GM03348 (cell line): ENCODE data around the gene TMEM19.
A peak's percentile ranks its signal among the peaks of the same experiment; 100 is the strongest.
"Not testable (repeated sequence)": the region's sequence is repeated elsewhere in the genome, so short reads cannot be mapped to it uniquely, and the experiment has no call there.

Source experiments
- DNase-seq: peaks from one replicate; pipeline ENCODE4 v3.0.0; 2012; ENCODE audit warnings: low spot score

TMEM19 gene

DNA sequence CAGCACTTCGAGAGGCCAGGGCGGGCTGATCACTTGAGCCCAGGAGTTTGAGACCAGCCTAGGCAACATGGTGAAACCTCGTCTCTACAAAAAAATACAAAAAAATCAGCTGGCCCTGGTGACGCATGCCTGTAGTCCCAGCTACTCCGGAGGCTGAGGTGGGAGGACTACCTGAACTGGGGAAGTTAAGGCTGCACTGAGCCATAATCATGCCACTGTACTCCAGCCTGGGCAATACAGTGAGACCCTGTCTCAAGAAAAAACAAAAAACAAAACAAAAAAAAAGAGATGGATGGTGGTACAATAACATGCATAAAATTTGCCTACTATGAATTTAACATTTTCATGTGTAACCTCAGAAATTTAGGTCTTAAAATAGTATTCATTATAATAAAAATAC, 19.6 kb upstream of the TMEM19 start:
- no peak for DNase-seq

DNA sequence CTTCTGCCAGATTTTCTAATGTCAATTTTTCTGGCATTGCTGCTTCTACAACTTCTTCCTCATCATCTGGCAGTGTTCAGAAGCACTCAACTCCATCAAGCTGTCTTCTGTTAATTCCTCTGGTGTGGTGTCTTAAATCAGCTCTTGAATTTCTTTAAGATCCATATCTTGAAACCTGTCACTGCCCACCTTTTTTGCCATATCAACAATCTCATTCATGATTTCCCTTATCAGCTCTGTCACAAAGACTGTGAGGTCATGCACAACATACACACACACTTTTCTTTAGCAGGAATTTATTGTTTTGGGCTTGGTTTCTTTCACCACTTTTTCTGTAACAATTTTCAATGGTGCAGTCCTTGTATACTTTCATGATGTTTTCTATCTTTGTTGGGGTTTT, 14.6 kb upstream of the TMEM19 start:
- no peak for DNase-seq

DNA sequence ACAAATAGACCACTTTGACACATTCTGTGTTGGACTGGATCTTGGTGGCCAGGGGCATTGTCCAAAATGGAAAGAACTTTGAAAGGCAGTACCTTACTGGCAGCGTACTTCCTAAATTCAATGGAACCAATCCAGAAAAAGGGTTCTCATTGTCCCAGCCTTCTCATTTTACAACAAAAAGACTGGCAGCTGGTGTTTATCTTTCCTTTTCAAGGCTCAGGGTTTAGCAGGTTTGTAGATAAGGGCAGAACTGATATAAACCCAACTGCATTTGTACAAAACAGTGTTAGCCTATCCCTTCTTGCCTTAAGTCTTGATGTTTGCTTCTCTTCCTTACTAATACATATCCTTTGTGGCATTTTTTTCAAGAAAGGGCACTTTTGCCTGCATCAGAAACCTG, 14.1 kb upstream of the TMEM19 start:
- no peak for DNase-seq

- DNase-seq: no peak
These were observed 3.4 kb upstream of the TMEM19 start for GRCh38 chr12:71682466-71682865.

DNA sequence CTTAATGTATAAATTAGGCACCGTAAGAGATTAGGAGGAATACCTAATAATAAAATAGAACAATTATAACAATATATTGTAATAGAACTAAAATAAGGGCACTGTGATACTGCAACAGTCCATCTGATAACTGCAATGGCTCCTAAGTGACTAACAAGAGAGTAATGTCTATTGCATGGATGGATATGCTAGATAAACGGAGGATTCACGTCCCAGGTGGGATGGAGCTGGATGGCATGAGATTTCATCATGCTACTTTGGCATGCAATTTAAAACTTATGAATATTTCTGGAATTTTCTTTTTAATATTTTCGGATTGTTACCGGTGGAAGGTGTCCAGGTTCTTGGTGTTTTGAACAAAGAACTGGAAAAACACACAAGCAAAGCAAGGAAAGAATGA, 2.2 kb upstream of the TMEM19 start:
- no peak for DNase-seq

DNA sequence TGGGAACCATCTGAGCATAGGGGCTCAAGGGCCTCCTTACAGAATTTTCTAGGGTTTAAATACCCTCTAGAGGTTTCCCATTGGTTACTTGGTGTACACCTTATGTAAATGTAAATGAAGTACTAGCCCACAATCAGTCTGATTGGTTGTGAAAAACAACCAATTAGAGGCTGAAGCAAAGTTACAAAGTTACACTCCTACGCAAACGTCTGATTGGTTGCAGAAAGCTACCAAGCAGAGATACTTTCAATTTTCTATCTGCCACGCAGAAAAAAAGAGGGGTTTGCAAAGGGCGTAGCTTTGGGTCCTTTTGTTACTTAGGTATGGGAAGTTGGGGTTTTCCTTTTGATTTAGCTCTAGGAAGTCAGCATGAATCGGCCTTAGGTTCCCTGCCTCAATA, 1.8 kb upstream of the TMEM19 start:
- DNase-seq: no peak

DNA sequence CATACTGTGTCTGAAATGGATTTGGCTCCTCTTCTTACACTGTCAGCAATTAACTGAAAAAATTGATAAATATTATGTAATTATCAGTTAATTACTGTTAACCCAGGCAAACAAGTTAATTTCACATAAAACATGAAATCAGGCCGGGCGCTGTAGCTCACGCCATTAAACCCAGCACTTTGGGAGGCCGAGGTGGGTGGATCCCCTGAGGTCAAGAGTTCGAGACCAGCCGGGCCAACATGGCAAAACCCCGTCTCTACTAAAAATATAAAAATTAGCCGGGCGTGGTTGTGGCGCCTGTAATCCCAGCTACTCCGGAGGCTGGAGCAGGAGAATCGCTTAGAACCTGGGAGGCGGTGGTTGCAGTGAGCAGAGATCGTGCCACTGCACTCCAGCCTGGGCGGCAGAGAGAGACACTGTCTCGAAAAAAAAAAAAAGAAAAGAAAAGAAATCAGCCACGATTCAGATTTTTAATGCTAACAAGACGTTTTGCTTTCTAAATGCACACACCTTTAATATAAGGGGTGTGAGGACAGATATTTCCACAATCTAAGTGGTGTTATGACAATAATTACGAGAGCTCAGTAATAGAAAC, 473 bp upstream of the TMEM19 start:
- DNase-seq: no peak

- DNase-seq: peak; percentile 10
These were observed 760 bp downstream of the TMEM19 start for GRCh38 chr12:71686658-71687025.

- not testable (repeated sequence) for DNase-seq
These were observed 1.3 kb downstream of the TMEM19 start for GRCh38 chr12:71687172-71687571.

GRCh38 chr12:71688961-71689570, 3.2 kb downstream of the TMEM19 start:
- DNase-seq: no peak

DNA sequence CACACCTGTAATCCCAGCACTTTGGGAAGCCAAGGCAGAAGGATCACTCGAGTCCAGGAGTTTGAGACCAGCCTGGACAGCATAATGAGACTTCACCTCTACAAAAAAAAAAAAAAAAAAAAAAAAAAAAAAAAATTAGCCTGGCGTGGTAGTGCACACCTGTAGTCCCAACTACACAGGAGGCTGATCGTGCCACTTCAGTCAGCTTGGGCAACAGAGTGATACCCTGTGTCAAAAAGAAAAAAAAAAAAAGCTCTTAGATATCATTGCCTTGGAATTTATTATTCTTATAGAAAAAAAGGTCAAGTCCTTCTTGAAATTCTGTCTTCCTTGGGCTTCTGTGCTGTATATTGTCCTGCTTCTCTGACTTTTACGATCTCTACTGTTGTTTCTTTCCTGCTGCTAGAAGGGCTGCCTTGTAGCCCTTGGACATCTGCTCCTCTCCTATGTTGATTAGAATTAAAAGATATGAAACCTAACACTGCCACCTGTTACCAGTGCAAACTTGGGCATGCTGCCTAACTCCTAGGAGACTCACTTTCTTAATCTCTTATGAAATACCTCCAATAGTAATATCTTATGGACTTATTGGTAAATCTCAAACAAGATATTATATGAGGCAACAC, 5.7 kb downstream of the TMEM19 start:
- no peak for DNase-seq

DNA sequence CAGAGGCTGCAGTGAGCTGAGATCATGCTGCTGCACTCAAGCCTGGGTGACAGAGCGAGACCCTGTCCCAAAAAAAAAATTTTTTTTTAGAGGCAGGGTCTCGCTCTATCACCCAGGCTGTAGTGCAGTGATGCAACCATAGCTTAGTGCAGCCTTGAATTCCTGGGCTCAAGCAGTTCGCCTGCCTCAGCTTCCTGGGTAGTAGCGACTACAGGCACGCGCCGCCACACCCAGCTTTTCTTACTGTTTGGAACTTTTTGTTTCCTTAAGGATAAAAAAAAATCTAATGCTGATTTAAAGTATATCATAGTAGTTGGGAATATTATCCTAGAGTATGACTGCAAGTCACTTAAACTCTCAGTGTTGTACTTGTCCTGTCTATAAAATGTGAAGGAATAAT, 7.2 kb downstream of the TMEM19 start:
- DNase-seq: no peak

DNA sequence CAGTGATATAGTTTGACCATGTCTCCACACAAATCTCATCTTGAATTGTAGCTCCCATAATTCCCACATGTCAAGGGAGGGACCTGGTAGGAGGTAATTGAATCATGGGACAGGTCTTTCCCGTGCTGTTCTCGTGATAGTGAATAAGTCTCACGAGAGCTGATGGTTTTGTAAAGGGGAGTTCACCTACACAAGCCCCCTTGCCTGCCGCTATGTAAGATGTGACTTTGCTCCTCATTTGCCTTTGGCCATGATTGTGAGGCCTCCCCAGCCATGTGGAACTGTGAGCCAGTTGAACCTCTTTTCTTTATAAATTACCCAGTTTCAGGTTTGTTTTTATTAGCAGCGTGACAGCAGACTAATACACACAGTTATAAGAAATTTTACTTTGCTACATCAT, 7.8 kb downstream of the TMEM19 start:
- DNase-seq: not testable (repeated sequence)

- no peak for DNase-seq
These were observed 8.4 kb downstream of the TMEM19 start for GRCh38 chr12:71694099-71694820.

DNA sequence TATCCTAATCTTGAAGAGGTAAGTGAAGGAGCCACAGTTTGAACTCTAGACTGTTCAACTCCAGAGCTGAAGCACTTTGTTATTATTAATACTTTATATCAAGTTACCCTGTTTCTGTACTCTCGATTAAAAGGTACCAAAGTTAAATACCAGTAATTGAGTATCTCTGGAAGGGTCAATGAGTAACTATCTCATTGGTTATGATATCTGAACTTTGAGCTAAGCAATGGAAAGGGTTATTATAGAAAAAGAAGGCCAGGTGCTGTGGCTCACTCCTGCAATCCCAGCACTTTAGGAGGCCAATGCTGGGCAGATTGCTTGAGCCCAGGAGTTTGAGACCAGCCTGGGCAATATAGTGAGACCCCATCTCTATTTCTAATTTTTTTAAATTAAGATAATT, 9.9 kb downstream of the TMEM19 start:
- no peak for DNase-seq

- not testable (repeated sequence) for DNase-seq
These were observed 16.3 kb downstream of the TMEM19 start for GRCh38 chr12:71702181-71702580.

- no peak for DNase-seq
These were observed 16.7 kb downstream of the TMEM19 start for GRCh38 chr12:71702590-71702989.

DNA sequence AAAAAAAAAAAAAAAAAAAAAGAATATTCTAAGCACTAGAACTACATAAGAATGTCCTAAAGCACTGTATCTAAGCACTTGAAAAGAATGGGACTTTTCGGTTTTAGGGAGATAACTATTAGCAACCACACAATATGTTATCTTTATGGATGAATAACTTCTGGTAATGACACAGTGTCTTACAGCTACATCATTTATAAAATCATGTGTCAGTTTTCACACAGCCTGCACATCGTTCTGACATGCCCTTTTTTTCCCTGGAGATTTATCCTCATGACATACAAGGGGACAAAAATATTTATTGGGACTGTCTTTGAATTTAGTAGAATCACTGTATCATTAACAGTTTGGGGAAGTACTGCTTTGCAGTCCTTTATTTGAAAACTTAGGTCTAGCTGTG, 17.3 kb downstream of the TMEM19 start:
- DNase-seq: no peak

DNA sequence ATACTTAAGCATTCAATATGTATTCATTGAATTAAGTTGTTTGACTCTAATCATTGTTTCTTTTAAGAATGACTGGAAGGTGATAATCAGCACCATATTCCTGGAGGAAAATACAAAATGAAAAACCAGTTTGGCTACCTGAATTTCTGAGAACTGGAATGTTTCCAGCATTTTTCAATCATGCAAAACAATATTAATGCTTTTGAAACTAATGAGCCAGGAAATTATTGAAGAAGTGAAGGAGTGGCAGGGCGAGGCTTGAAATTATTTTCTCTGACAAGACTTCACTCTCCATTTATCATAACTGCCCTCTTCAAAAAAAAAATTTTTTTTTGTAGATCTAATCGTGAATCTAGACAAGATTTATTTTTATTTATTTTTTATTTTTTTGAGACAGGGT, 19.0 kb downstream of the TMEM19 start:
- DNase-seq: no peak

GRCh38 chr12:71708658-71709057, 22.8 kb downstream of the TMEM19 start:
- no peak for DNase-seq

DNA sequence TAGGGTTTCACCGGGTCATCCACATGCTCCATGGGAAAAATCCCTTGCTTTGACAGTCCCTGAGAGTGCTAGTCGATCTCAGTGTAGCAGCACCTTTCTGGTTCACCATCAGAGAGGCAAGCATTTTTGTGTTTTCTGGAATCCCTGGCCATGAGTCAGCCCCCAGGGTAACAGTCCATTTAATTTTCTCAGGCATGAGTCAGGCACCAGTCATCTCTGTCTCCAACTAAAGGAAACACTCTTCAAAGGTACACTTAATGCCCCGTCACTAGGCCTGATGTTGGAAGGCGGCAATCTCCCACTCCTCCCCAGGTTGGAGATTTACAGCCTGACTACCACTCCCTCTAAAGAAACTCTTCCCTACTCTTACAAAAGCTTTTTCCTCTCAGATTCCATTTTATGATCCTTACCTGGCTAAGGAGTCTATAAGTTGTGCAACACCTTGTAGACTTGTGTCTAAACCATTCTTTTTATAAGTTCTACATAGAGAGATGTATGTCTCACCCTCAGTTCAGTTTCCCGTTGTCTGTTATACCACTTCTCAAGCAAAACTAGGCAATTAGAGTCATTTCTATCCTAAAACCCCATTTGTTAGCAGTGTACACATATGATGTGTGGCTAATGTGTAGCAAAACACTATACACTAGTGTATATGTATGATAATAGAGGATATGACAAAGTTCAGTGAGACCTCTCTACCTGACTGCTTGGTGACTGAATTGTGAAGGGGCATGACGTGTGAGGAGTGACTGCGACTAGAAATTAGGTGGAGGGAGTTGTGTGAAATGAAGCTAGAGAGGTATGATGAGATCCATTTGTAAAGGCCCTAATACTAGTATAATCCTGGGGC, 24.6 kb downstream of the TMEM19 start:
- peak; percentile 75 for DNase-seq

GRCh38 chr12:71718611-71719010, 32.7 kb downstream of the TMEM19 start:
- no peak for DNase-seq
